ENCODE data around the gene REELD1. TPM values are rescaled to one million over a fixed set of nuclear protein-coding genes. Genes with fewer than 3 reads are reported as not detected.
A peak's percentile ranks its signal among the peaks of the same experiment; 100 is the strongest.

REELD1 gene
- total and polyA plus RNA-seq, 10 of the 15 experiments (the other 5 are each of a cell fraction or from before 2014, with no cell fraction given), result 0.11 to 3.9 (median 0.62) TPM

DNA sequence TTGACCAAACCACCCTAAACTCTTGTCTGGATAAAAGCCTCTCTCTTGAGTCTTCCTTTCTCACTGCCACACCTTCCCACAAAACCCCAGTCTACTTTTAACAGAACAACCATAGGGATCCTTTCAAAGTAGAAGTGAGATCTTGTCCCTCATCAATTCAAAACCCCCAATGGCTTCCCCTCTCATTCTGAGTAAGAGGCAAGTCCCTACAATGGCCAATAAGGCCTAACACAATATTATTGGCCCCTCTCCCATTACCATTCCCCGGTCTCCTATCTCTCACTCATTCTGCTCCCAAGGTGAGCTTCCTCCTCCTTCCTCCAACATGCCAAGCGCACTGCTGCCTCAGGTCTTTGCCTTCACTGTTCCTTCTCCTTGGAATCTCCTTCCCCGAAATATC lies 57.1 kb downstream of the REELD1 start (continued):
- TF ChIP-seq, protein P1, sequence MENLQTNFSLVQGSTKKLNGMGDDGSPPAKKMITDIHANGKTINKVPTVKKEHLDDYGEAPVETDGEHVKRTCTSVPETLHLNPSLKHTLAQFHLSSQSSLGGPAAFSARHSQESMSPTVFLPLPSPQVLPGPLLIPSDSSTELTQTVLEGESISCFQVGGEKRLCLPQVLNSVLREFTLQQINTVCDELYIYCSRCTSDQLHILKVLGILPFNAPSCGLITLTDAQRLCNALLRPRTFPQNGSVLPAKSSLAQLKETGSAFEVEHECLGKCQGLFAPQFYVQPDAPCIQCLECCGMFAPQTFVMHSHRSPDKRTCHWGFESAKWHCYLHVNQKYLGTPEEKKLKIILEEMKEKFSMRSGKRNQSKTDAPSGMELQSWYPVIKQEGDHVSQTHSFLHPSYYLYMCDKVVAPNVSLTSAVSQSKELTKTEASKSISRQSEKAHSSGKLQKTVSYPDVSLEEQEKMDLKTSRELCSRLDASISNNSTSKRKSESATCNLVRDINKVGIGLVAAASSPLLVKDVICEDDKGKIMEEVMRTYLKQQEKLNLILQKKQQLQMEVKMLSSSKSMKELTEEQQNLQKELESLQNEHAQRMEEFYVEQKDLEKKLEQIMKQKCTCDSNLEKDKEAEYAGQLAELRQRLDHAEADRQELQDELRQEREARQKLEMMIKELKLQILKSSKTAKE (IDR thresholded peaks at IDR 0.05; ENCODE audit: low read depth, poor library complexity, severe bottlenecking), result no peak
- TF ChIP-seq CHD1 (IDR thresholded peaks at IDR 0.05; ENCODE audit: low read depth, low read length) (no peak), ZBED1 (IDR thresholded peaks at IDR 0.05; ENCODE audit: borderline replicate concordance) (no peak), E2F4 (IDR thresholded peaks at IDR 0.05; ENCODE audit: low read depth, low read length) (no peak), PBX3 (IDR thresholded peaks at IDR 0.05; ENCODE audit: insufficient replicate concordance, low read depth, low read length) (no peak), NFIC (IDR thresholded peaks at IDR 0.05; ENCODE audit: low read depth, low read length) (peak; percentile 91), POLR2AphosphoS5 (IDR thresholded peaks at IDR 0.05; ENCODE audit: low read length) (no peak), POU2F2 (IDR thresholded peaks at IDR 0.05; ENCODE audit: borderline replicate concordance, low read depth, low read length) (peak; percentile 48; the same call in 1 of the 3 replicates), ZZZ3 (IDR thresholded peaks at IDR 0.05; ENCODE audit: control insufficient read depth, insufficient read length, low read depth) (no peak), EP300 (IDR thresholded peaks at IDR 0.05; ENCODE audit: borderline replicate concordance in 1 of 2, control insufficient read depth in 1 of 2, low read depth in 2 of 2, low read length in 2 of 2) (peak in 1 of 2 experiments; percentile 85; a peak in 2 of 4 replicates), ZNF622 (IDR thresholded peaks at IDR 0.05) (no peak), DPF2 (IDR thresholded peaks at IDR 0.05) (peak; percentile 63), YY1 (IDR thresholded peaks at IDR 0.05; ENCODE audit: low read depth, low read length) (peak; percentile 85), HDAC2 (IDR thresholded peaks at IDR 0.05) (no peak), NBN (IDR thresholded peaks at IDR 0.05) (peak; percentile 69), SREBF2 (IDR thresholded peaks at IDR 0.05; ENCODE audit: low read length) (no peak), KLF5 (IDR thresholded peaks at IDR 0.05; ENCODE audit: partially characterized antibody) (no peak), IKZF2 (IDR thresholded peaks at IDR 0.05) (peak; percentile 93 to 95), POLR2AphosphoS2 (IDR thresholded peaks at IDR 0.05; ENCODE audit: low read depth, low read length) (no peak), STAT1 (conservative IDR thresholded peaks at IDR 0.05) (no peak)
- TF ChIP-seq, protein P2, sequence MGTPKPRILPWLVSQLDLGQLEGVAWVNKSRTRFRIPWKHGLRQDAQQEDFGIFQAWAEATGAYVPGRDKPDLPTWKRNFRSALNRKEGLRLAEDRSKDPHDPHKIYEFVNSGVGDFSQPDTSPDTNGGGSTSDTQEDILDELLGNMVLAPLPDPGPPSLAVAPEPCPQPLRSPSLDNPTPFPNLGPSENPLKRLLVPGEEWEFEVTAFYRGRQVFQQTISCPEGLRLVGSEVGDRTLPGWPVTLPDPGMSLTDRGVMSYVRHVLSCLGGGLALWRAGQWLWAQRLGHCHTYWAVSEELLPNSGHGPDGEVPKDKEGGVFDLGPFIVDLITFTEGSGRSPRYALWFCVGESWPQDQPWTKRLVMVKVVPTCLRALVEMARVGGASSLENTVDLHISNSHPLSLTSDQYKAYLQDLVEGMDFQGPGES (IDR thresholded peaks at IDR 0.05), result no peak
- TF ChIP-seq, protein P3, sequence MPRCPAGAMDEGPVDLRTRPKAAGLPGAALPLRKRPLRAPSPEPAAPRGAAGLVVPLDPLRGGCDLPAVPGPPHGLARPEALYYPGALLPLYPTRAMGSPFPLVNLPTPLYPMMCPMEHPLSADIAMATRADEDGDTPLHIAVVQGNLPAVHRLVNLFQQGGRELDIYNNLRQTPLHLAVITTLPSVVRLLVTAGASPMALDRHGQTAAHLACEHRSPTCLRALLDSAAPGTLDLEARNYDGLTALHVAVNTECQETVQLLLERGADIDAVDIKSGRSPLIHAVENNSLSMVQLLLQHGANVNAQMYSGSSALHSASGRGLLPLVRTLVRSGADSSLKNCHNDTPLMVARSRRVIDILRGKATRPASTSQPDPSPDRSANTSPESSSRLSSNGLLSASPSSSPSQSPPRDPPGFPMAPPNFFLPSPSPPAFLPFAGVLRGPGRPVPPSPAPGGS (IDR thresholded peaks at IDR 0.05; ENCODE audit: borderline replicate concordance, insufficient read depth, low read depth, low read length, poor library complexity, severe bottlenecking), result peak; percentile 78
